Duodenal mucosa (tissue), 2 donors: Measurements from ENCODE around the gene BHLHE23.
"Not testable (repeated sequence)": the region's sequence is repeated elsewhere in the genome, so short reads cannot be mapped to it uniquely, and the experiment has no call there.

Experiments used
- H3K27ac ChIP-seq: one replicate; pipeline ENCODE4 v1.7.0; 2013; ENCODE audit warnings: low read depth, low read length
- H3K27me3 ChIP-seq, 2 donors: one replicate each; pipeline ENCODE4 v1.7.0; 2013; ENCODE audit warnings: low read length in 2 of 2, control low read depth in 1 of 2; ENCODE audit not compliant: insufficient read depth in 2 of 2, control insufficient read depth in 1 of 2
- H3K36me3 ChIP-seq, 2 donors: one replicate each; pipeline ENCODE4 v1.7.0; 2013; ENCODE audit warnings: low read length in 2 of 2, control low read depth in 1 of 2; ENCODE audit not compliant: insufficient read depth in 2 of 2, control insufficient read depth in 1 of 2
- H3K4me1 ChIP-seq, 2 donors: one replicate each; pipeline ENCODE4 v1.7.0; 2013; ENCODE audit warnings: low read length in 2 of 2, control low read depth in 1 of 2; ENCODE audit not compliant: insufficient read depth in 2 of 2, control insufficient read depth in 1 of 2
- H3K4me3 ChIP-seq, 2 donors: one replicate each; pipeline ENCODE4 v1.7.0; 2013; ENCODE audit warnings: low read length in 2 of 2, low read depth in 1 of 2
- H3K9ac ChIP-seq, 2 donors: one replicate each; pipeline ENCODE4 v1.7.0; 2013; ENCODE audit warnings: low read length in 2 of 2, low read depth in 1 of 2
- H3K9me3 ChIP-seq, 2 donors: one replicate each; pipeline ENCODE4 v1.7.0; 2013; ENCODE audit warnings: low read length in 2 of 2, control low read depth in 1 of 2; ENCODE audit not compliant: control insufficient read depth in 1 of 2

The BHLHE23 gene

GRCh38 chr20:63043348-63044203 is 36.8 kb upstream of the BHLHE23 start:
- Histone ChIP-seq H3K27me3 (peaks cover 0 to 6% of the 10 kb centered on the region in 2 donors), H3K9ac (no peak overlapping the region), H3K4me1 (no peaks in the 10 kb centered on the region)

GRCh38 chr20:63042448-63043071 is 35.8 kb upstream of the BHLHE23 start:
- Histone ChIP-seq H3K4me1 (no peaks in the 10 kb centered on the region), H3K9me3 (no peaks in the 10 kb centered on the region), H3K36me3 (no peaks in the 10 kb centered on the region), H3K4me3 (no peak overlapping the region), H3K27me3 (peaks cover 0 to 6% of the 10 kb centered on the region in 2 donors), H3K9ac (no peak overlapping the region), H3K27ac (no peak overlapping the region)

More at GRCh38 chr20:63043348-63044203, 36.8 kb upstream of the BHLHE23 start:
- Histone ChIP-seq H3K9me3 (no peaks in the 10 kb centered on the region), H3K27ac (no peak overlapping the region), H3K36me3 (no peaks in the 10 kb centered on the region), H3K4me3 (no peak overlapping the region)

DNA sequence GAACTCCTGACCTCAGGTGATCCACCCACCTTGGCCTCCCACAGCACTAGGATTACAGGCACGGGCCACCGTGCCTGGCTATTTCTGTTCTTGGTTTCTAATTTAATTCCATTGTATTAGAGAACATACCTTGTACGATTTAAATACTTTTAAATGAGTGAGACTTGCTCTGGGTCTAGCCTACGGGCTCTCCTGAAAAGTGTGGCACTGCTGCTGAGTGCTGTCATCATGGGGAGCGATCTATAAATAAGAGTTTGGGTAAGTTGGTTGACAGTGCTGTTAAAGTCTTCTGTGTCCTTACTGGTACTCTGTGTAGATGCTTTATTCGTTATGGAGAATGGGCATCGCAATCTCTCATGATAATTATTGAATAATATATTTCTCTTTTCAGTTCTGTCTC is 35.0 kb upstream of the BHLHE23 start:
- Histone ChIP-seq H3K4me3 (no peak overlapping the region), H3K27me3 (peaks cover 0 to 6% of the 10 kb centered on the region in 2 donors), H3K27ac (no peak overlapping the region), H3K4me1 (no peaks in the 10 kb centered on the region), H3K36me3 (no peaks in the 10 kb centered on the region), H3K9ac (no peak overlapping the region), H3K9me3 (no peaks in the 10 kb centered on the region)

GRCh38 chr20:63037669-63038268 is 31.0 kb upstream of the BHLHE23 start:
- no peaks in the 10 kb centered on the region for H3K9me3 ChIP-seq
- peaks cover 0 to 7% of the 10 kb centered on the region in 2 donors for H3K4me1 ChIP-seq
- no peaks in the 10 kb centered on the region for H3K36me3 ChIP-seq
- H3K27ac ChIP-seq: no peak overlapping the region
- H3K9ac ChIP-seq: no peak overlapping the region
- H3K27me3 ChIP-seq: peaks cover 3 to 5% of the 10 kb centered on the region in 2 donors
- no peak overlapping the region for H3K4me3 ChIP-seq

DNA sequence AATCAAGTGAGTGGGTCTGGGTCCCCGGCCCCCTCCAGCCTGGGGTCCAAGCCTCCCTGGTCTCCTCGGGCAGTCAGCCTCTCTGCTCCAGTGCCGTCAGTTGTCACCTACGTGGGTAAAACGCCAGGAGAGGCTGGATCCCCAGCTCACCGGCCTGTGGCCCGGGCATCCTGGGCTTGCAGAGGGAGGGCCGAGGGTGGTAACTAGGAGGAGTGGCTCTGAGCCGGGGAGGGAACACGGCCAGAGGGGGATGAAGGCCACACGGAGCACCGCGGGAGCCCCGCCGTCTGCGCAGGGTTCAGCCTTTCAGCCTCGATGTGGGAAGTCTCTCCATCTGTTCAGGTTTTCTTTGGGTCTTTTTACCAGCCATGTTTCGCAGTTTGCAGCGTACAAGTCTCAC is 29.5 kb upstream of the BHLHE23 start:
- H3K36me3 ChIP-seq: no peaks in the 10 kb centered on the region
- no peak overlapping the region for H3K9ac ChIP-seq
- peaks cover 0 to 8% of the 10 kb centered on the region in 2 donors for H3K4me1 ChIP-seq
- no peak overlapping the region for H3K27ac ChIP-seq
- H3K9me3 ChIP-seq: no peaks in the 10 kb centered on the region
- peaks cover 0 to 7% of the 10 kb centered on the region in 2 donors for H3K27me3 ChIP-seq
- no peak overlapping the region for H3K4me3 ChIP-seq

- no peak overlapping the region for H3K9ac ChIP-seq
- H3K4me1 ChIP-seq: peaks cover 0 to 8% of the 10 kb centered on the region in 2 donors
- H3K9me3 ChIP-seq: no peaks in the 10 kb centered on the region
- no peak overlapping the region for H3K27ac ChIP-seq
- peaks cover 0 to 7% of the 10 kb centered on the region in 2 donors for H3K27me3 ChIP-seq
- no peak overlapping the region for H3K4me3 ChIP-seq
- H3K36me3 ChIP-seq: no peaks in the 10 kb centered on the region
These were observed 28.9 kb upstream of the BHLHE23 start for GRCh38 chr20:63035603-63036185.

DNA sequence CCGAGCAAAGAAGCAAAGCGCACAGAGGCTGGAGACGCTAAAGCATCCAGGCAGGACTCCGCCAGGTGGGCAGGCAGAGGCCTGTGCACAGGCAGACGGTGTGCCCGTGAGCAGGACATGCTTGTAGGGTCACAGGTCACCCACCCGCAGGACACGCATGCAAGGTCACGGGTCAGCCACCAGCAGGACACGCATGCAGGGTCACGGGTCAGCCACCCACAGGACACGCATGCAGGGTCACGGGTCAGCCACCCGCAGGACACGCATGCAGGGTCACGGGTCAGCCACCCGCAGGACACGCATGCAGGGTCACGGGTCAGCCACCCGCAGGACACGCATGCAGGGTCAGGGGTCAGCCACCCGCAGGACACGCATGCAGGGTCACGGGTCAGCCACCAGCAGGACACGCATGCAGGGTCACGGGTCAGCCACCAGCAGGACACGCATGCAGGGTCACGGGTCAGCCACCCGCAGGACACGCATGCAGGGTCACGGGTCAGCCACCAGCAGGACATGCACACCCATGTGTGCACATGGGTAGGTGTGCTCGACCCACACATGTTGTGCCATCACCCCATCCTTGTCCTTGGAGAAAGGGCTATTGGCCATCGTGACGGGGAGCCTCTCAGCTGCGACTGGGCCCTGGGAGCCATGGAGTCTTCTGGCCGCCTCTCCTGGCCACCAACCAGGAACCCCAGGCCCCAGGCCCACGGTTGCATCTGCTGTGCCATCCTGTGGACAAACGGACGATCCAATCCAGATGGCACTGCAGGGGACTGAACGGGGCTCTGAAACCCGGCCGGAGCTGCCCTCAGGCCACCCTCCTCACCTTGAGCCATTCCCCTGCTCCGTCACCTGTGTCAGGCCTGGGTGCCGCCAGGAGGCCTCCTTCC is 28.2 kb upstream of the BHLHE23 start:
- H3K9me3 ChIP-seq, H3K4me3 ChIP-seq, H3K27ac ChIP-seq, H3K27me3 ChIP-seq, H3K4me1 ChIP-seq, H3K36me3 ChIP-seq, H3K9ac ChIP-seq: not testable (repeated sequence)

DNA sequence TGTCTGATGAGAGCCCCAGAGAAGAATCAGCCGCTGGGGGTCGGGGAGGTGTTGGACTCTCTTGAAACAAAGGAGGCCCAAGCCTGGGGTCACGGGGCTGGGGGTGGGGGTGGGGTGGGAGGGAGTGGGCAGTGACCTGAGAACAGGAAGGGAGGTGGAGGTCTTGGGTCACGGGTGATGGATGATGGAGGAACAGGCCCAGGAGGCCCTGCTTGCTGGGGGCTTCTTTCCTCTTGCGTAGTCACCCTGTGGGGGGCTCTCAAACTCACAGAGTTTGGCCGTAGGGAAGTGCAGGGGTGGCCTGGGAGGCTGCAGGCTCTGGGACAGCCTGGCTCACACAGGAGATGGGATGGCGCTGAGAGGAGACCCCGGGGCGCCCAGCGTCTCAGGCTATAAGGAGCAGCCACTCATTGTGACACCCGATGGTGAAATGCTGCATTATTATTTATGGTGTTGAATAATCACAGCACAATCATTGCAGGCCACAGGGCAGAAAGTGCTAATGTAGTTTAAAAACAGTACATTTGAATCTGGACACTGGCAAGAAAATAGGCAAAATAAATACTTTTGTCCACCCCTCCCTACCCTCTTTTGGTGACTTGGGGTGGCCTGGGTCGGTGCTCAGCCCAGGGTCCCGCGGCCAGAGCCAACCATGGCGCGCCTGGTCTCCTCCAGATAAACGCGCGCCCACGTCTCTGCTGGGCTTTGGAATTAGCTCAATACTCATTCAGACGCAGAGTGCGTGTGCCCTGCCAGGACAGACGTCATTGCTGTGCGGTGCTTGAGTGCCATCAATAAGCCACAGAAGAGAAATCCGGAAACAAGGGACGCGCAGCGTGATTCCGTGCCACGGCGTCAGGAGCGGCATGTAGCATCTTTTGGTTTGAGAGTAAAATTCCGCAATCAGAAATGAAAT is 27.3 kb upstream of the BHLHE23 start:
- H3K36me3 ChIP-seq: no peaks in the 10 kb centered on the region
- no peak overlapping the region for H3K4me3 ChIP-seq
- H3K4me1 ChIP-seq: peaks cover 0 to 8% of the 10 kb centered on the region in 2 donors
- H3K27ac ChIP-seq: no peak overlapping the region
- peaks cover 0 to 7% of the 10 kb centered on the region in 2 donors for H3K27me3 ChIP-seq
- no peaks in the 10 kb centered on the region for H3K9me3 ChIP-seq
- no peak overlapping the region for H3K9ac ChIP-seq
